ENCODE results near the gene PDZD2. TPM values are rescaled to one million over a fixed set of nuclear protein-coding genes. Genes with fewer than 3 reads are reported as not detected.

Gene PDZD2
- total RNA-seq, 4 donors from 2014 or later: 34.1 to 91.4 (median 51.0) TPM

- TF ChIP-seq CTCF (IDR thresholded peaks at IDR 0.05; ENCODE audit: low read depth): no peak
Observed at GRCh38 chr5:31827867-31828266, 188.9 kb downstream of the PDZD2 start.

- no peak for TF ChIP-seq CTCF (IDR thresholded peaks at IDR 0.05; ENCODE audit: low read depth)
Observed at GRCh38 chr5:31832966-31833365, 194.0 kb downstream of the PDZD2 start.

GRCh38 chr5:31833710-31834109 is 194.8 kb downstream of the PDZD2 start:
- no peak for TF ChIP-seq CTCF (IDR thresholded peaks at IDR 0.05; ENCODE audit: low read depth)

- no peak for TF ChIP-seq CTCF (IDR thresholded peaks at IDR 0.05; ENCODE audit: low read depth)
Observed at GRCh38 chr5:31844622-31845345, 205.9 kb downstream of the PDZD2 start.

- no peak for TF ChIP-seq CTCF (IDR thresholded peaks at IDR 0.05; ENCODE audit: low read depth)
Observed at GRCh38 chr5:31845361-31845760, 206.4 kb downstream of the PDZD2 start.

DNA sequence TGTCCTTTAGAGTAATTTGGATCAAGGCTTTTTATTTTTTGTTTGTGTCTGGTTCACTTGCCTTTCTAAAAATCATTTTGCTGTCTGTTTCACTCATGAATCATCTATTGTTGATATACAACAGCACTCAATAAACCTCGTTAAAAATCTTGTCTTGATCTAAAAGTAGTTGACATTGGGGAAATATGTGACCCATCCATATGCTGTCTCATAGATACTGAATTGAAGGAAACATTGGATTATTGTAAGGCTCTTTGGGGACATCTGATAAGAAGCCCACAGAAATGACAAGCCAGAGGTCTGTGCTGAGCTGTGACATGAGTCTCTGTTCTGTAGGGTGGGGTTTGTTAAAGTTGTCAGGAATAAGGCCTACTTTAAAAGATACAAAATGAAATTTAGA is 208.0 kb downstream of the PDZD2 start:
- TF ChIP-seq CTCF (IDR thresholded peaks at IDR 0.05; ENCODE audit: low read depth): no peak

GRCh38 chr5:31847354-31847753 is 208.4 kb downstream of the PDZD2 start:
- TF ChIP-seq CTCF (IDR thresholded peaks at IDR 0.05; ENCODE audit: low read depth): no peak

Measured in subcutaneous adipose tissue (tissue), 4 donors.